ENCODE measurements around the gene TBC1D22A.

TBC1D22A gene

DNA sequence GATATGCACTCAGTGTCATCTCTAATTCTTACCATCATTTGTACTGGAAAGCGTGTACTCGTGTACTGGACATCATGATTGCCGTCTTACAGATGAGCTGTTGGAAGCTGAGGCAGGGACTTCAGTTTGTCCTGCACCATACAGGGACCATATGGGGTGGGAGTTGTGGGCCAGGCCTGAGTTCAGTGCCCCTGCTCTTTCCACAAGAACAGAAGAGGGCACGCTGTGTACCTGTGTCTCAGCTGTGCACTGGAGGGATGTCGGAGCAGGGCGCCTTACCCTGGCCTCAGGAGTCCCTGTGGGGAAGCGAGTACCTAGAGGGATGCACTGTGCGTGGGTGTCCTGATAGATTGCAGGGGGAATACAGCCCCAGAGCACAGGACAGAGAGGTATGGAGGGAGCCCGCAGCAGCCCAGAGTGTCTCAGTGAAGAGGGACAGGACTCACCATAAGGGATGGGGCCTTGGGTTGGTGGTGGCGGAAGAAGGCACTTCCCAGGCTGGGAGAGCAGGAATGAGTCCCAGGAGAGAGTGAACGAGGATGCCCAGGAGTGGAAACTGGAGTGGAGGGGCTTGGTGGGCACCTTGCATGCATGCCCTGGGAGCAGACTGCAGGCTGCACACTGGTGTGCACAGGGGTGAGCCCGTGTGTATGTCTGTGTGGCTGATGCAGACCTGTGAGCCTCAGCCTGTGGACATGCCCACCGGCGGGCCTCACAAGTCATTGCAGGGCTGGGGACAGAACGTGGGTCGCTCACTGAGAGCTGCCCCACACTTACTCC lies 329.7 kb downstream of the TBC1D22A start:
- no peak overlapping the region for H3K9ac ChIP-seq (ENCODE audit: low read length)
- no peaks in the 10 kb centered on the region for H3K27me3 ChIP-seq (ENCODE audit: control insufficient read depth, insufficient read depth, low read length)
- H3K36me3 ChIP-seq (ENCODE audit: control insufficient read depth, insufficient read depth, low read length) = no peaks in the 10 kb centered on the region
- H3K4me1 ChIP-seq (ENCODE audit: control insufficient read depth, insufficient read depth, low read length) = peaks cover 11% of the 10 kb centered on the region
- no peak overlapping the region for H3K4me3 ChIP-seq (ENCODE audit: low read length)
- H3K9me3 ChIP-seq (ENCODE audit: control insufficient read depth, low read length) = no peaks in the 10 kb centered on the region

DNA sequence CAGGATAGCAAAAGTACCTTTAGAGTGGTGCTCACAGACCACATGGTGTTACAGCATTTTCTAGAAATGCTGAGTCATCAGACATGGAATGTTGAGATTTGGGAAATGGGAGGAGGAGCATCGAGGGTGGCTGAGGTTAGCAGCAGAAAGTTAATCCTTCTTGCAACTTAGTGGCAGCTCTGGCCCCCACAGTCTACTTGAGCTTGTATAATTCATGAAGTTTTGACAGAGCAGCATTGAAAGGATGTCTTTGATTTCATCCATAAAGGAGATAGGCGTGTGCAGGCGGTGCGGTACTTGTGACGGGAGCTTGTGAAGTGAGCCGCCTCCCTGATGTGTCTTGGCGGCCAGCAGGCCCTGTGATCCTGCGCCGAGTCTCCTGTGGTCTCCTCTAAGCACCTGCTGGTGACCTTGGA lies 330.5 kb downstream of the TBC1D22A start:
- H3K36me3 ChIP-seq (ENCODE audit: control insufficient read depth, insufficient read depth, low read length) = no peaks in the 10 kb centered on the region
- H3K9ac ChIP-seq (ENCODE audit: low read length) = no peak overlapping the region
- H3K4me1 ChIP-seq (ENCODE audit: control insufficient read depth, insufficient read depth, low read length) = peaks cover 11% of the 10 kb centered on the region
- no peak overlapping the region for H3K4me3 ChIP-seq (ENCODE audit: low read length)
- H3K27me3 ChIP-seq (ENCODE audit: control insufficient read depth, insufficient read depth, low read length) = no peaks in the 10 kb centered on the region
- H3K9me3 ChIP-seq (ENCODE audit: control insufficient read depth, low read length) = no peaks in the 10 kb centered on the region

DNA sequence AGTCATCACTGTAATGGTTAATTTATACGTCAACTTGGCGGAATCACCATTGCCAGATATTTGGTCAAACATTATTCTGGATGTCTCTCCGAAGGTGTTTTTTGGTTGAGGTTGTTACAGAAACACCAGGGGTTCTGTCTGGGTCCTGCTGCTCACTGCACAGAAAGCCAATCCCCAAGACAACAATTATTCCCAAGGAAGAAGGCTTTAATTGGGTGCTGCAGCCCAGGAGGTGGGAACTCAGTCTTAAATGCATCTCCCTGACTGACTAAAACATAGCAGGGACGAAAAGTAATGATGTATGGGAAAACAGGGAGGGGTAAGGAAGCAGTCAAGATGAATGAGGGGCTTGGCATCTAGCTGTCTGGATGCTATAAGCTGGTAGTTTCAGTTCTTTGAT lies 331.3 kb downstream of the TBC1D22A start:
- no peaks in the 10 kb centered on the region for H3K27me3 ChIP-seq (ENCODE audit: control insufficient read depth, insufficient read depth, low read length)
- peaks cover 11% of the 10 kb centered on the region for H3K4me1 ChIP-seq (ENCODE audit: control insufficient read depth, insufficient read depth, low read length)
- no peaks in the 10 kb centered on the region for H3K36me3 ChIP-seq (ENCODE audit: control insufficient read depth, insufficient read depth, low read length)
- no peak overlapping the region for H3K4me3 ChIP-seq (ENCODE audit: low read length)
- no peaks in the 10 kb centered on the region for H3K9me3 ChIP-seq (ENCODE audit: control insufficient read depth, low read length)
- H3K9ac ChIP-seq (ENCODE audit: low read length) = no peak overlapping the region

DNA sequence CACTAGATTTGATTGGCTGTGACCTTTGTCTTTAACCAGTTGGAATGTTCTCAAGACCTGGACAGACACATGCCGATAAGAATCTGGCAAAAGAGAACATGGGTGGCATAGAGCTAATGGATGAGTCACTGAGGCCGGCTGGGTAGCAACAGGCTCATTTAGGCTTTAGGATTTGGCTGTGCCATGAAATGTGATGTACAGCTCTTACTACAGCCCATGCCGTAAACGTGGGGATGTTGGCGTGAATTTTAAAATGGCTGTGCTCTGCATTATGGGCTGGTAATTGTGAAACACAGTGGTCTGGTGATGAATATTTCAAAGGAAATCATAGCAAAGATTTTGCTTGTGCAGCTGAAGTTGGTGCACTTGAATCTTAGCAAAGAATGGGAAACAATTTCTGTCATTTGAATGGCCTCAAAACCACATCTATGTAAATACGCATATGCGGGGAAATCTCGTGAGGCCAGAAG lies 332.4 kb downstream of the TBC1D22A start:
- no peaks in the 10 kb centered on the region for H3K9me3 ChIP-seq (ENCODE audit: control insufficient read depth, low read length)
- H3K27me3 ChIP-seq (ENCODE audit: control insufficient read depth, insufficient read depth, low read length) = no peaks in the 10 kb centered on the region
- no peaks in the 10 kb centered on the region for H3K36me3 ChIP-seq (ENCODE audit: control insufficient read depth, insufficient read depth, low read length)
- H3K4me3 ChIP-seq (ENCODE audit: low read length) = no peak overlapping the region
- peaks cover 8% of the 10 kb centered on the region for H3K4me1 ChIP-seq (ENCODE audit: control insufficient read depth, insufficient read depth, low read length)
- no peak overlapping the region for H3K9ac ChIP-seq (ENCODE audit: low read length)

DNA sequence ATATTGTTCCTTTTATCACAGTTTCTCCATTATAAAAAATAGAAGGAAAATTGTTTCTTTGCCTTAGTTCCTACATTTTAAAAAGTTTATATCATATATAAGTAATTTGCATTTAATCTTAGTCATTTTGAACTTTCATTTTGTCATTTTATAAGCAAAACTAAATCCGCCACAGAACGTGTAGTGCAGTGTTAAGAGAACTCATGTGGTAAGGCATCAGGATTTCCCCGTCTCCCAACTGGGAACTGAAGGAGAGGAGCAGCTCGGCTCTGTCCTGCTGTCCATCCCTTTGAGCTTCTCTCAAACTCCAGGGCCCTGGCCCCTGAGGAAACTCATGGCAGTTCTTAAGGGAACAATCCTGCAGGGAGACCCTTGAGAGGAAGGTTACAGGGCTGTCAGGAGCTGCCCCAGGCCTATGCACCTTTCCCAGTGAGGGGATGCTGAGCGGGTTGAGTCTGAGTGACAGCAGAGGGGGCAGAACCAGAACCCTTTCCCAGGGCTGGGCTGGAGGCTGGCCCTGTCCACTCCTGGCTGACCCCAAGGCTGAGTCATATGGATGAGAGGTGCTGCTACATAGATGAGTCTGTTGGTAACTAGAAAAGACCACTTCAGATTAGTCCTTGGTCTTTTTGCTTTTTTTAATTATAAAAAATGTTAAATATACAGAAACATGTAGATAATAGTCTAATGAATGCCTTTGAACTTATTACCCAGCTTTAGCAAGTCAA lies 333.1 kb downstream of the TBC1D22A start:
- peaks cover 2% of the 10 kb centered on the region for H3K4me1 ChIP-seq (ENCODE audit: control insufficient read depth, insufficient read depth, low read length)
- H3K36me3 ChIP-seq (ENCODE audit: control insufficient read depth, insufficient read depth, low read length) = no peaks in the 10 kb centered on the region
- H3K27me3 ChIP-seq (ENCODE audit: control insufficient read depth, insufficient read depth, low read length) = no peaks in the 10 kb centered on the region
- no peak overlapping the region for H3K4me3 ChIP-seq (ENCODE audit: low read length)
- no peak overlapping the region for H3K9ac ChIP-seq (ENCODE audit: low read length)
- no peaks in the 10 kb centered on the region for H3K9me3 ChIP-seq (ENCODE audit: control insufficient read depth, low read length)

DNA sequence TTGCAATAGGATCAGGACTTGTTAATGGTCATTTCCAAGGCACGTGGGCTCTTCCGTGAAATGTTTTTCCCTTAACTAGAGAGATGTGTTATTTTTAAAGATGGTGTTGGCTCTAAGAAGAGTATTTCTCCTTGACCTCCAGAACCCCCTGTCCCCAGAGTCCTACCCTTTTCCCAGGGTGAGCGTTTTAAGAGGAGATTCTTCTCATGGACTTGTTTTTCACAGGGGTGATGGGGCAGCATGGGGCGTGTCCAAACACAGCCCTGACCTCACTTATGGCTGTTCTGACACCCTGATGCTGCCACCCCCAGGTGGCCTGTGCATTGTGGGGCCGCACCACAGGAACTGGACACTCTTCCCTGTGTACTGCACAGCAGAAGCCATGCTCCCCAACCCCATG lies 335.7 kb downstream of the TBC1D22A start:
- no peaks in the 10 kb centered on the region for H3K4me1 ChIP-seq (ENCODE audit: control insufficient read depth, insufficient read depth, low read length)
- no peak overlapping the region for H3K9ac ChIP-seq (ENCODE audit: low read length)
- H3K27me3 ChIP-seq (ENCODE audit: control insufficient read depth, insufficient read depth, low read length) = no peaks in the 10 kb centered on the region
- H3K9me3 ChIP-seq (ENCODE audit: control insufficient read depth, low read length) = no peaks in the 10 kb centered on the region
- no peak overlapping the region for H3K4me3 ChIP-seq (ENCODE audit: low read length)
- no peaks in the 10 kb centered on the region for H3K36me3 ChIP-seq (ENCODE audit: control insufficient read depth, insufficient read depth, low read length)

DNA sequence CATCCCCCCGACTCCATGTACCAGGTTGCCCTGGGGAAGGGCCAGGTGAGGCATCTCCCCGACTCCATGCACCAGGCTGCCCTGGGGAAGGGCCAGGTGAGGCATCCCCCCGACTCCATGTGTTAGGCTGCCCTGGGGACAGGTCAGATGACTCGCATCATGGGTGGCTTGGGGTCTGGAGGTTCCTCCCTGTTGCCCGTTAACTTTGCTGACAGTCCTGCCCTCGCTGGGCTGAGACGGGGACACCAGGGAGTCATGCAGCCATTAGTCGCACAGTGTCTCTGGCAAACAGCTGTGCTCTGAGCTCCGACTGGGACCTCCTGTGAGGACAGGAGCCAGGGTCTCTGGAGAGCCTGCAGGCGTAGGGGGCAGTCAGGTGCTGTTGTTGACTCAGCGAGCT lies 336.1 kb downstream of the TBC1D22A start:
- Histone ChIP-seq H3K27me3 (ENCODE audit: control insufficient read depth, insufficient read depth, low read length) (no peaks in the 10 kb centered on the region), H3K9me3 (ENCODE audit: control insufficient read depth, low read length) (no peaks in the 10 kb centered on the region), H3K4me3 (ENCODE audit: low read length) (no peak overlapping the region), H3K9ac (ENCODE audit: low read length) (no peak overlapping the region), H3K36me3 (ENCODE audit: control insufficient read depth, insufficient read depth, low read length) (no peaks in the 10 kb centered on the region), H3K4me1 (ENCODE audit: control insufficient read depth, insufficient read depth, low read length) (no peaks in the 10 kb centered on the region)

DNA sequence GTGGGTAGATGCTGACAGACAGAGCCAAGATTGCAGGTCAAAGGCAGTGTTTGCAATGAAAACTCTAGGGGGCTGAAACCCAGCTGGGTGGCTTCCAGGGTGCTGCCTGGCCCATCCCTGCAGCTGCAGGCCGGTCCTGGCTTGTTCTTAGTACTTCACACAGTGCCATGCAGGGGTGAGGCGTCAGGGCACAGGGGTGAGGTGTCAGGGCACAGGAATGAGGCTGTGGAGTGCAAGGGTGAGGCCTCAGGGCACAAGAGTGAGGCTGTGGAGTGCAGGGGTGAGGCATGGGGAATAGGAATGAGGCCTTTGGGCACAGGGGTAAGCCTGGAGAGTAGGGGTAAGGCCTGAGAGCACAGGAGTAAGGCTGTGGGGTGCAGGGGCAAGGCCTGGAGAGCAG lies 337.6 kb downstream of the TBC1D22A start:
- H3K36me3 ChIP-seq (ENCODE audit: control insufficient read depth, insufficient read depth, low read length) = no peaks in the 10 kb centered on the region
- H3K4me3 ChIP-seq (ENCODE audit: low read length) = no peak overlapping the region
- no peaks in the 10 kb centered on the region for H3K4me1 ChIP-seq (ENCODE audit: control insufficient read depth, insufficient read depth, low read length)
- no peak overlapping the region for H3K9ac ChIP-seq (ENCODE audit: low read length)
- no peaks in the 10 kb centered on the region for H3K27me3 ChIP-seq (ENCODE audit: control insufficient read depth, insufficient read depth, low read length)
- no peaks in the 10 kb centered on the region for H3K9me3 ChIP-seq (ENCODE audit: control insufficient read depth, low read length)

DNA sequence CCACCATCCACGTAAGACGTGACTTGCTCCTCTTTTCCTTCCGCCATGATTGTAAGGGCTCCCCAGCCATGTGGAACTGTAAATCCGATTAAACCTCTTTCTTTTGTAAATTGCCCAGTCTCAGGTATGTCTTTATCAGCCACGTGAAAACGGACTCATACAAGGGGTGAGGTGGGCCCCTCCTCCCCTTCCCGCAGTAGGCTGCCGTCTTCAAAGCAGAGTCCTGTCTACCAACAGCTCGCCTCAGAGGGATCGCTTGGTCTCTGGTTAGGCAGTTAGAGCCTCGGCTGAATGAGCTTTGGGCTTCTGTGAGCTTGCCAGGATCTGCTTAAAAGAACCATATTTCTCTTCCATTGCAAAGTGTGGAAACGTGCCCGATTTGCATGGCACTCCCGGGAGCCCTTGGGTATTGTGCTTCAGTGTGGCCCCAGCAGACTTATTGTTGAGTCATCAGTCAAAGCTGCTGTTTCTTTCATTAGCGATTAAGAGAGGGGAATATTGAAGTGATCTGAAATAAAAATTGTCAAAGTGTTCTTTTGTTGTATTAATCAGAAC lies 338.3 kb downstream of the TBC1D22A start:
- Histone ChIP-seq H3K27me3 (ENCODE audit: control insufficient read depth, insufficient read depth, low read length) (no peaks in the 10 kb centered on the region), H3K4me3 (ENCODE audit: low read length) (no peak overlapping the region), H3K9me3 (ENCODE audit: control insufficient read depth, low read length) (no peaks in the 10 kb centered on the region), H3K36me3 (ENCODE audit: control insufficient read depth, insufficient read depth, low read length) (no peaks in the 10 kb centered on the region), H3K9ac (ENCODE audit: low read length) (no peak overlapping the region), H3K4me1 (ENCODE audit: control insufficient read depth, insufficient read depth, low read length) (no peaks in the 10 kb centered on the region)

DNA sequence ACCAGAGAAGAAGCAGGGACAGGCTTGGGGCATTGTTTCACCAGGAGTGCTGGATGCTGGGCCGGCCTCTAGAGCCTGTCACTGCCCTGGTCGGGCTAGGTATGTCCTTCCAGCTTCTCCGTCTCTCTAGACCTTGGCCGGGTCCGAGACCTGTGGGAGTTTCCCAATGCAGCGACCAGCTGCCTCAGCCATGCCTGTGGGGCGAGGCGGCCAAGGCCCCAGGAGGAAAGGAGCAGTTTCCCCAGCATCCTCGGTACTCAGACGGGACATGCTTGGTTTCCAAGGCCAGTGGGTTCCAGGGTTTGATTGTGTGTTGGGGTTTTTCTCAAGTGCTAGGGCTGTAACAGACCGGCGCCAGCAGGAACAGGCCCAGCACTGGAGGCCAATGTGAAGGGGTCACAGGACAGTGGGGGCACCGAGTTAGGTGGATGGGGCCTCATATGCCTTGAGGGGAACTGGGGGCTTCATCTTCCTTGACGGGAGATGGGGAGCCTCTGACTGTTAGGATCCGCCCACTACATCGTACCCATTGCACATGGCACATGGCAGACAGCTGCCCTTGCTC lies 339.0 kb downstream of the TBC1D22A start:
- no peaks in the 10 kb centered on the region for H3K36me3 ChIP-seq (ENCODE audit: control insufficient read depth, insufficient read depth, low read length)
- no peak overlapping the region for H3K9ac ChIP-seq (ENCODE audit: low read length)
- H3K4me3 ChIP-seq (ENCODE audit: low read length) = no peak overlapping the region
- H3K27me3 ChIP-seq (ENCODE audit: control insufficient read depth, insufficient read depth, low read length) = no peaks in the 10 kb centered on the region
- H3K4me1 ChIP-seq (ENCODE audit: control insufficient read depth, insufficient read depth, low read length) = no peaks in the 10 kb centered on the region
- no peaks in the 10 kb centered on the region for H3K9me3 ChIP-seq (ENCODE audit: control insufficient read depth, low read length)

DNA sequence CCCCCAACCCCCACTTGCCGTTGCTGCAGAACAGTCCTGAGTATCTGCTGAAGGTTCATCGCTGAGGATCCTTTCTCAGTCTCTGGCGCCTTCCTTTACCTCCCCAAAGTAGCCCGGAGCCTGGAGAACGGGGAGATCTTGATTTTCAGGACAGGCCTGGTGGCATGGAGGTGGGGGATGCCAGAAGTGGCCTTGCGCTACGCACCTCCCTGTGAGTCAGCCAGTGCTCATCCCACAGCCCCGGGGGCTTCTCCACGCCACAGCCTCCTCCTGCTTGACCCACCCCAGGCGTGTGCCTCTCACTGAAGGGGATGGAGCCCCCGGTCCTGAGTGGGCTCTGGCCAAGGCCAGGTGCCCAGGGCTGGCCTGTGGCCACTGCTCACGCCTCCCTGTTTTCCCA lies 339.6 kb downstream of the TBC1D22A start:
- Histone ChIP-seq H3K9me3 (ENCODE audit: control insufficient read depth, low read length) (no peaks in the 10 kb centered on the region), H3K4me3 (ENCODE audit: low read length) (no peak overlapping the region), H3K27me3 (ENCODE audit: control insufficient read depth, insufficient read depth, low read length) (no peaks in the 10 kb centered on the region), H3K36me3 (ENCODE audit: control insufficient read depth, insufficient read depth, low read length) (no peaks in the 10 kb centered on the region), H3K9ac (ENCODE audit: low read length) (no peak overlapping the region), H3K4me1 (ENCODE audit: control insufficient read depth, insufficient read depth, low read length) (no peaks in the 10 kb centered on the region)

DNA sequence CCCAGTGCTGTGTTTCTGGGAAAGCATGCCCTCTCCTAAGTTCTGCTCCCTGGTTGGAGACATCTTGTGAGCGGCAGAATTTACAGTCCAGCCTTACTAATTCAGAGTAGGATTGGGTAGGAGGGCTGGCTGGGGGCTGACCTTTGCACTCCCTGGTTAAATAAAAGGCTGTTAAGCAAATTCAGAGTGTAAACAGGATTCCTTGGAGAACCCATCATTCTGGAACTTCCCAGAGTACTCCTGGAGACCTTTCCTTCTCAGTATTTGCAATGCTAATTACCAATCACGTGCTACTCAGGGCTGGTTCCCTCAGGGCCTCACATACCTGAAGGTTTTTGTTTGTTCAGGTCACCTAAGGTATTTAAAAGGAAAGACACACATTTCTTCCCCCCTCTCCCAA lies 340.2 kb downstream of the TBC1D22A start:
- Histone ChIP-seq H3K27me3 (ENCODE audit: control insufficient read depth, insufficient read depth, low read length) (no peaks in the 10 kb centered on the region), H3K4me3 (ENCODE audit: low read length) (no peak overlapping the region), H3K9me3 (ENCODE audit: control insufficient read depth, low read length) (no peaks in the 10 kb centered on the region), H3K4me1 (ENCODE audit: control insufficient read depth, insufficient read depth, low read length) (no peaks in the 10 kb centered on the region), H3K9ac (ENCODE audit: low read length) (no peak overlapping the region), H3K36me3 (ENCODE audit: control insufficient read depth, insufficient read depth, low read length) (no peaks in the 10 kb centered on the region)
